PFSK-1 (cell line): ENCODE results near the gene ACR.

Experiments used
- FOXP2 ChIP-seq: optimal IDR thresholded peaks from 2 replicates; pipeline ENCODE3; 2011; ENCODE audit warnings: borderline replicate concordance, control low read depth, inconsistent platforms; ENCODE audit not compliant: insufficient read depth; ENCODE audit errors: extremely low read length, extremely low read depth
- POLR2AphosphoS5 ChIP-seq: IDR thresholded peaks from 2 replicates; pipeline ENCODE4 v1.6.1; 2012; ENCODE audit warnings: low read depth, mild to moderate bottlenecking, control low read depth, low read length, moderate library complexity
- REST ChIP-seq, 2 experiments: IDR thresholded peaks; 2 replicates each; pipeline versions ENCODE4 v1.6.1 to v1.8.0; 2011 to 2012; ENCODE audit warnings: low read depth in 2 of 2, low read length in 2 of 2, control low read depth in 1 of 2, inconsistent platforms in 1 of 2, mild to moderate bottlenecking in 1 of 2, moderate library complexity in 1 of 2; ENCODE audit not compliant: insufficient read depth in 1 of 2
- SIN3A ChIP-seq: IDR thresholded peaks from 2 replicates; pipeline ENCODE4 v1.6.1; 2012; ENCODE audit warnings: mild to moderate bottlenecking, low read length, moderate library complexity, borderline replicate concordance; ENCODE audit not compliant: insufficient read depth
- TAF1 ChIP-seq: IDR thresholded peaks from 2 replicates; pipeline ENCODE4 v1.6.1; 2012; ENCODE audit warnings: low read length, control low read depth, borderline replicate concordance; ENCODE audit not compliant: insufficient read depth

ACR gene

GRCh38 chr22:50702821-50703725 is 34.9 kb upstream of the ACR start:
- TF ChIP-seq SIN3A (no peak), POLR2AphosphoS5 (no peak), FOXP2 (no peak), REST (IDR thresholded peaks at IDR 0.05; ENCODE audit: insufficient read depth in 1 of 2, low read depth in 2 of 2, low read length in 2 of 2) (no peak), TAF1 (no peak)

GRCh38 chr22:50703726-50704509 is 34.1 kb upstream of the ACR start:
- TF ChIP-seq TAF1 (no peak), FOXP2 (no peak), SIN3A (no peak), REST (IDR thresholded peaks at IDR 0.05; ENCODE audit: insufficient read depth in 1 of 2, low read depth in 2 of 2, low read length in 2 of 2) (no peak), POLR2AphosphoS5 (no peak)

- TF ChIP-seq POLR2AphosphoS5 (no peak), SIN3A (no peak), TAF1 (no peak)
Observed at GRCh38 chr22:50704510-50705218, 33.3 kb upstream of the ACR start.

- TF ChIP-seq FOXP2 (no peak), REST (IDR thresholded peaks at IDR 0.05; ENCODE audit: insufficient read depth in 1 of 2, low read depth in 2 of 2, low read length in 2 of 2) (no peak), TAF1 (no peak), POLR2AphosphoS5 (no peak), SIN3A (no peak)
Observed at GRCh38 chr22:50705219-50705691, 32.7 kb upstream of the ACR start.

- TF ChIP-seq TAF1 (no peak), FOXP2 (no peak), POLR2AphosphoS5 (no peak), SIN3A (no peak), REST (IDR thresholded peaks at IDR 0.05; ENCODE audit: insufficient read depth in 1 of 2, low read depth in 2 of 2, low read length in 2 of 2) (no peak)
Observed at GRCh38 chr22:50705851-50706351, 32.1 kb upstream of the ACR start.
